ENCODE results near the gene EDA.

DNA sequence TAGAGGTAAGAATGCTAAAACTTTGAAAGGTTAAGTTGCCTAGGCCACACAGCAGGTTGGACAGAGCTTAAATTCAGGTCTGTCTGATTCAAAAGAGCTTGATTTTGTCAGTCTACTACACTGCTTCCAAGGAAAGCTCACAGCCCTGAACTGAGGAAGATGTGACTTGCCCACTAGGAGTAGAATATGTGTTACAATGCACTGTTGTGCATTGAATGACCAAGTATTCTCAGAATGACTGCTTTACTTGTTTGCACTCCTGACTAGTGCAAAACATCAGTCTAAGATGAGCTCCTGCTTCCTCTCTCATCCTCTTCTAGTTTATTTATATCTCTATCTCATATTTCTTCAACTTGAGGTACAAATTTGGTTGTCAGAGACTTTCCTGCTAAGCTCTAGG, 377.6 kb downstream of the EDA start:
- no peak for TF ChIP-seq RXRA (CRISPR knock-in tag; IDR thresholded peaks at IDR 0.05)
- TF ChIP-seq ZNF101 (CRISPR knock-in tag; IDR thresholded peaks at IDR 0.05; ENCODE audit: borderline replicate concordance, low read depth): no peak
- no peak for TF ChIP-seq ATF2 (CRISPR knock-in tag; IDR thresholded peaks at IDR 0.05)
- no peak for TF ChIP-seq EP300 (IDR thresholded peaks at IDR 0.05; ENCODE audit: low read depth in 2 of 2, low read length in 2 of 2)
- no peak for TF ChIP-seq EP300 (CRISPR knock-in tag; IDR thresholded peaks at IDR 0.05; ENCODE audit: borderline replicate concordance)
- no peak for TF ChIP-seq CREB1 (IDR thresholded peaks at IDR 0.05)
- TF ChIP-seq CREB1 (CRISPR knock-in tag; IDR thresholded peaks at IDR 0.05): no peak
- TF ChIP-seq KDM5B (CRISPR knock-in tag; IDR thresholded peaks at IDR 0.05; ENCODE audit: borderline replicate concordance): no peak
- TF ChIP-seq, protein P1, sequence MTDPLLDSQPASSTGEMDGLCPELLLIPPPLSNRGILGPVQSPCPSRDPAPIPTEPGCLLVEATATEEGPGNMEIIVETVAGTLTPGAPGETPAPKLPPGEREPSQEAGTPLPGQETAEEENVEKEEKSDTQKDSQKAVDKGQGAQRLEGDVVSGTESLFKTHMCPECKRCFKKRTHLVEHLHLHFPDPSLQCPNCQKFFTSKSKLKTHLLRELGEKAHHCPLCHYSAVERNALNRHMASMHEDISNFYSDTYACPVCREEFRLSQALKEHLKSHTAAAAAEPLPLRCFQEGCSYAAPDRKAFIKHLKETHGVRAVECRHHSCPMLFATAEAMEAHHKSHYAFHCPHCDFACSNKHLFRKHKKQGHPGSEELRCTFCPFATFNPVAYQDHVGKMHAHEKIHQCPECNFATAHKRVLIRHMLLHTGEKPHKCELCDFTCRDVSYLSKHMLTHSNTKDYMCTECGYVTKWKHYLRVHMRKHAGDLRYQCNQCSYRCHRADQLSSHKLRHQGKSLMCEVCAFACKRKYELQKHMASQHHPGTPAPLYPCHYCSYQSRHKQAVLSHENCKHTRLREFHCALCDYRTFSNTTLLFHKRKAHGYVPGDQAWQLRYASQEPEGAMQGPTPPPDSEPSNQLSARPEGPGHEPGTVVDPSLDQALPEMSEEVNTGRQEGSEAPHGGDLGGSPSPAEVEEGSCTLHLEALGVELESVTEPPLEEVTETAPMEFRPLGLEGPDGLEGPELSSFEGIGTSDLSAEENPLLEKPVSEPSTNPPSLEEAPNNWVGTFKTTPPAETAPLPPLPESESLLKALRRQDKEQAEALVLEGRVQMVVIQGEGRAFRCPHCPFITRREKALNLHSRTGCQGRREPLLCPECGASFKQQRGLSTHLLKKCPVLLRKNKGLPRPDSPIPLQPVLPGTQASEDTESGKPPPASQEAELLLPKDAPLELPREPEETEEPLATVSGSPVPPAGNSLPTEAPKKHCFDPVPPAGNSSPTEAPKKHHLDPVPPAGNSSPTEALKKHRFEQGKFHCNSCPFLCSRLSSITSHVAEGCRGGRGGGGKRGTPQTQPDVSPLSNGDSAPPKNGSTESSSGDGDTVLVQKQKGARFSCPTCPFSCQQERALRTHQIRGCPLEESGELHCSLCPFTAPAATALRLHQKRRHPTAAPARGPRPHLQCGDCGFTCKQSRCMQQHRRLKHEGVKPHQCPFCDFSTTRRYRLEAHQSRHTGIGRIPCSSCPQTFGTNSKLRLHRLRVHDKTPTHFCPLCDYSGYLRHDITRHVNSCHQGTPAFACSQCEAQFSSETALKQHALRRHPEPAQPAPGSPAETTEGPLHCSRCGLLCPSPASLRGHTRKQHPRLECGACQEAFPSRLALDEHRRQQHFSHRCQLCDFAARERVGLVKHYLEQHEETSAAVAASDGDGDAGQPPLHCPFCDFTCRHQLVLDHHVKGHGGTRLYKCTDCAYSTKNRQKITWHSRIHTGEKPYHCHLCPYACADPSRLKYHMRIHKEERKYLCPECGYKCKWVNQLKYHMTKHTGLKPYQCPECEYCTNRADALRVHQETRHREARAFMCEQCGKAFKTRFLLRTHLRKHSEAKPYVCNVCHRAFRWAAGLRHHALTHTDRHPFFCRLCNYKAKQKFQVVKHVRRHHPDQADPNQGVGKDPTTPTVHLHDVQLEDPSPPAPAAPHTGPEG (CRISPR knock-in tag; IDR thresholded peaks at IDR 0.05): no peak
- TF ChIP-seq, protein P2, sequence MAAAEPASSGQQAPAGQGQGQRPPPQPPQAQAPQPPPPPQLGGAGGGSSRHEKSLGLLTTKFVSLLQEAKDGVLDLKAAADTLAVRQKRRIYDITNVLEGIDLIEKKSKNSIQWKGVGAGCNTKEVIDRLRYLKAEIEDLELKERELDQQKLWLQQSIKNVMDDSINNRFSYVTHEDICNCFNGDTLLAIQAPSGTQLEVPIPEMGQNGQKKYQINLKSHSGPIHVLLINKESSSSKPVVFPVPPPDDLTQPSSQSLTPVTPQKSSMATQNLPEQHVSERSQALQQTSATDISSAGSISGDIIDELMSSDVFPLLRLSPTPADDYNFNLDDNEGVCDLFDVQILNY (CRISPR knock-in tag; conservative IDR thresholded peaks at IDR 0.05): no peak
- no peak for TF ChIP-seq HMGA1 (CRISPR knock-in tag; conservative IDR thresholded peaks at IDR 0.05)
